Ovary (tissue), 3 donors: Measurements from ENCODE around the gene RAB28.

Experiments used
- CTCF ChIP-seq, 3 donors: fragments of 450-650 bp in 2 of 3; fragments of 200-600 bp in 1 of 3; IDR thresholded peaks; one replicate each; pipeline versions ENCODE4 v1.5.1 to v1.8.0; 2016 to 2022; ENCODE audit warnings: antibody characterized with exemption in 3 of 3, mild to moderate bottlenecking in 1 of 3
- EP300 ChIP-seq: sonication (generic); formaldehyde crosslinking; IDR thresholded peaks from one replicate; pipeline ENCODE4 v1.6.1; 2017; ENCODE audit warnings: antibody characterized with exemption
- POLR2A ChIP-seq: fragments of 450-650 bp; IDR thresholded peaks from one replicate; pipeline ENCODE4 v1.6.1; 2017; ENCODE audit warnings: antibody characterized with exemption, mild to moderate bottlenecking, moderate library complexity
- donor health status: DM: no; HTN: no; CAD: no.

- no peak for TF ChIP-seq CTCF (IDR thresholded peaks at IDR 0.05)
- no peak for TF ChIP-seq POLR2A
- TF ChIP-seq EP300: no peak
These were observed 119.5 kb downstream of the RAB28 start for GRCh38 chr4:13364653-13365052.
